Raji (cell line): Measurements from ENCODE around the gene AAK1.

Experiments used
- POLR2A ChIP-seq: IDR thresholded peaks from 2 replicates; pipeline ENCODE4 v1.6.1; 2011; ENCODE audit warnings: low read depth, low read length, control low read depth; ENCODE audit not compliant: insufficient read depth

AAK1 gene

DNA sequence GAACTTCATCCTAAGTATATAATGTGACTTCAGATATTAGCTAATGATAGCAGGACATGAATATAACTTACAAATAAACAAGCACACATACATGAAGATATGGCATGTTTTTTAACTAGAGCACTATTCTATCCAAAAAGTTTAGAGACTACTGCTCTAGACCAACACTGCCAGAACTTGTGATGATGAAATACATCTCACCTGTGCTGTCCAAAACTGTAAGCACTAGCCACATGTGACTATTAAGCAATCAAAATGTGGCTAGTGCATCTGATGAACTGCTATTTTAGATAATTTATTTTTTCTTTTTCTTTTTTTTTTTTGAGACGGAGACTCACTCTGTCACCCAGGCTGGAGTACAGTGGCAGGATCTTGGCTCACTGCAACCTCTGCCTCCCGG, 7.1 kb downstream of the AAK1 start:
- no peak for TF ChIP-seq POLR2A

- TF ChIP-seq POLR2A, result no peak
Measured at GRCh38 chr2:69635432-69635831, 8.1 kb downstream of the AAK1 start.

DNA sequence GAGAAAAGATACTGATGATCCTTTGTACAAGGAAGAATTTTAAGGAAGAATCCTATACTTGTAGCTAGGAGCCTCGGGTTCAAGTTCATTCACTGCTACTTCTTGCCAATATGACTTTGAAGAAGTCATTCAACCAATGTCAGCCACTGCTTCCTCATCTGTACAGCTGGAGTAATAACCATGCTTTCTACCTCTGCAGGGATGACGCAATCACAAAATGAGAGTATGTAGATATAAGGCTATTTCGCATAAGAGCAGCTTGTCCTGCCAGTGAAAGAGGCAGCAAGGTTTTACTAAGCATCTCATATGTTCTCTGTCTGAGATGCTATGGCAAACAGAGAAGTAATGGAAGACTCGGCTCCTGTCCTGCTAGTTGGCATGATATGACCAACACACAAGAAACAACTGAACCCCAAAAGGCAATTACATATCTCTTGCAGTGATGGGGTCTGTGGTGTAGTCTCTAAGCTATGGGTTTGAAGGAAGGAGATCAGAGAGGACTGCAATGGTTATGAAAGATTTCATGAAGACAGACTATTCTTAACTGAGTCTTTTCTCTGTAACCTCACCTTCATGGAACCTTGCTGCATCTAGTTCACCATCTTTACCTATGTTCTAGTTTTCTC, 9.2 kb downstream of the AAK1 start:
- TF ChIP-seq POLR2A, result no peak

GRCh38 chr2:69631402-69631801, 12.1 kb downstream of the AAK1 start:
- no peak for TF ChIP-seq POLR2A

DNA sequence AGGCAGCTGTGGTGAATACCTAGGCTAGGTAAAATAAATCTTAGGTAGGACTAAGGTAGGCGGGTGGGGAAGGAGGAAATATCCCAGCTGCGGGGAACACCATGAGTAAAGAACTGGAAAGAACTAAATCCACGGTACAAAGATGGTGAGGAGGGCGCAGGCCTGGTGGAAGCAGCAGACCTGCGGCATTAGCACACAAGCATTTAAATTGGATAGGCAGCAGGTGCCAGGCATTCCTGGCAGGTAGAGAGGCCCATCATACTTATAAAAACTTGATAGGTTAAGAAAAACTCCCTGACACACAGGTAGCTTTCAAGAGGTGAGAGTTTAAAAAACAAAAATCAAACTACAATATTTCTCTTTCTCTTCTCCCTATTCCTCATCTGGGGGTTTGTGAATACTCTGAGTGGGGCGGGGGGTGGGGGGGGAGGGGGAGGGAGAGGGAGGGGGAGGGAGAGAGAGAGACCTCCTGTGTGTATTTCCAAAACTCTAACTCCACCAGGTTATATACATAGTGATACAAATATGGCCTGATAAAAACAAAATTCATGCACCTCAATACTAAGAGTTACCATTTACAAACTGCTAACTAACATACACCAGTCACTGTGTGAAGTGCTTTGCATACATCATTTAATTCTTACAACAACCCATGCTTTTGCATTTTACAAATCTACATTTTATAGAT, 13.5 kb downstream of the AAK1 start:
- TF ChIP-seq POLR2A, result no peak

GRCh38 chr2:69628325-69629021, 15.1 kb downstream of the AAK1 start:
- TF ChIP-seq POLR2A, result no peak

DNA sequence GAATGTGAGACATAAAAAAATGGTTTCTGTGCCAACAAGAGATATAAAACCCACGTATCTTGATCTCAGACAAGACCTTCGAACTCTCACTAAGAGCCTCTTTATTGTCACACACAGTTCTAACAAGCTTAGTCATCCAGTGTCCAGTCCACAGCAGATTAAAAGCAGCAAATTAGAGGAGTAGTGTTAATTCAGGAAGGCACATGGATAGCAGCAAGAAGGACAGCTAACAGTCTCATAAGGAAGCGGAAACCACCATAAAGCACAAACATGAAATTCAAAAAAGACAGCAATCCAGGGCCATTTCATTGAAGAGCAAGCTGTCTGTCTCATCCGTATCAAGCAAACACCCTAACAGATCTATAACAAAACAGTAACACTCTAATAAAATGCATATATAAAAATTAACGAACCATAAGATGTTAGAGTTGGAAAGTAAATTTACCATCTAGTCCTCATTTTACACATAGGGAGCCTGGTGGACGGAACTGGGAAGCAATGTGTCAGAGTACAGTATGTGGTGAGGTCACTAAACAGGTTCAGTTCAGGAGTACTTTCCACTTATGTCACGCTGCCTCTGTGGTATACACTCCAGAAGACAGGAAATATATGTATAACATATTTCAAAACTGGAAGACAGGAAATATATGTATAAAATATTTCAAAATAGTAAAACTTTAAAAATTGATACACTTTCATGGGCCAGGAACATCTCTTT, 18.3 kb downstream of the AAK1 start:
- no peak for TF ChIP-seq POLR2A

GRCh38 chr2:69624611-69625010, 18.9 kb downstream of the AAK1 start:
- no peak for TF ChIP-seq POLR2A

GRCh38 chr2:69624131-69624530, 19.4 kb downstream of the AAK1 start:
- TF ChIP-seq POLR2A, result no peak

DNA sequence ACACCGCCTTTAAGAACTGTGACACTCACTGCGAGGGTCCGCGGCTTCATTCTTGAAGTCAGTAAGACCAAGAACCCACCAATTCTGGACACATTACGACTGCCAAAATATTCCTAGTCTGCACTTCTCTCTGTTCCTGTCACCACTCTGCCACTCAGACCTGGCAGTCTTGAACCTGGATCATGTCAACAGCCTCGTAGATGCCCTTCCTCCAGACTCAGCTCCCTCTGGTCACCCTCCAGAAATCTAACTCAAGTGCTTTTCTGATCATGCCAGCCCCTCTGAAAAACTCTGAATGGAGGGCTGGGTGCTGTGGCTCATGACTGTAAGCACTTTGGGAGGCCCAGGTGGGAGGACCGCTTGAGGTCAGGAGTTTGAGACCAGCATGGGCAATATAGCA, 20.3 kb downstream of the AAK1 start:
- no peak for TF ChIP-seq POLR2A

GRCh38 chr2:69621440-69621839, 22.1 kb downstream of the AAK1 start:
- no peak for TF ChIP-seq POLR2A

DNA sequence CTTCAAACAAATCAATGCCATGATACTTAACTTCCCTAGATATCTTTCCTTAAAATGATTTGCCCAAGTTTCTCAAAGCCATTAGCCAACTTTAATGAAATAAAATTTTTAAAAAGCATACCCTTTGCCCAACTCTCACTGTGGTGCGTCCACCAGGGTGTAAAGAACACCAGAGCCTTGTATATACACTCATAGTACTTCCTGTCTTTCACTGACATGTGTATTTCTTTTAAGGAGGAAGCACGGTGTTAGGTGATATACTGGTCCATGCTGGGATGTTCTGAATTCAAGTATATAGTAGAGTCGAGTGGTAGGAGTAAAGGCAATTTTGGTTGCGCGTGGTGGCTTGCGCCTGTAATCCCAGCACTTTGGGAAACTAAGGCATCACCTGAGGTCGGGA, 22.7 kb downstream of the AAK1 start:
- TF ChIP-seq POLR2A, result no peak

GRCh38 chr2:69619725-69620124, 23.8 kb downstream of the AAK1 start:
- TF ChIP-seq POLR2A, result no peak

GRCh38 chr2:69618362-69618761, 25.2 kb downstream of the AAK1 start:
- TF ChIP-seq POLR2A, result no peak

DNA sequence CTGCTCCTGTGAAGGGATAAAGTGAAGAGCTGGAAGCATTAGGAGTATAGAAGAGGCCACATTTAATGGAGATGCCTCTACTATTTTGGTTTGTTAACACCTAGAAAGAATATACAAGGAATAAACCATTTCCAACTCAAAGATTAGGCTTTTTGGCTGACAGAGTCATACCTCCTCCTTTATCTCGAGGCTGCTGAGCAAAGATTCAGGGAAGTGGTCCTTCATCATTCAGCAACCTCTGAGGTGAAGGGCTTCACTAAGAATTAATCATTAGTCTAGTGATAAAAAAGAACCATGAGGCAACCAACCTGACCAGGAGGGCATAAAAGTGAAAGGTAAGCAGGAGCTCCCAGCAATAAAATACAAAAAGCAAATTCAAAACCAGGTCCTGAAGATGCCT, 25.8 kb downstream of the AAK1 start:
- no peak for TF ChIP-seq POLR2A

DNA sequence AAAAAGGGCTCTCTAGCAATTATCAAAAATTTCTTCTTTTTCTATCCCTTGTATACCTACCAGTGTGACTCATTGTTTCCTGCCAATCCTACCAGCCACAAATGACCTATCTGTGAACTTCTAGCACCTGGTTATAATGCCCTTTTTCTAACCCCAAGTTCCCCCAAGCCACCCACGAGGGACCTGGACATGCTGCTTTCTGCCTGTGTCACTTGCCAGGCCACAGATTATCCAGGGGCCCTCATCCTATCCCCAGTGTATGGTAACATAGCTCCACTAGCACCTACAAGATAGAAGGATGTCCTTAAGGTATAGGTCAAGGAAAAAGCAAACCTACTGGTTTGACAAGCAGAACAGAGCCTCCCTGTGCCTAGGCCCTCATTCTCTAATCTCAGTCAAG, 26.8 kb downstream of the AAK1 start:
- TF ChIP-seq POLR2A, result no peak
